ENCODE results near the gene TSSC4. TPM values are rescaled to one million over a fixed set of nuclear protein-coding genes. Genes with fewer than 3 reads are reported as not detected.

Gene TSSC4
- total RNA-seq, 1 donor from 2014 or later, result 48.4 TPM

DNA sequence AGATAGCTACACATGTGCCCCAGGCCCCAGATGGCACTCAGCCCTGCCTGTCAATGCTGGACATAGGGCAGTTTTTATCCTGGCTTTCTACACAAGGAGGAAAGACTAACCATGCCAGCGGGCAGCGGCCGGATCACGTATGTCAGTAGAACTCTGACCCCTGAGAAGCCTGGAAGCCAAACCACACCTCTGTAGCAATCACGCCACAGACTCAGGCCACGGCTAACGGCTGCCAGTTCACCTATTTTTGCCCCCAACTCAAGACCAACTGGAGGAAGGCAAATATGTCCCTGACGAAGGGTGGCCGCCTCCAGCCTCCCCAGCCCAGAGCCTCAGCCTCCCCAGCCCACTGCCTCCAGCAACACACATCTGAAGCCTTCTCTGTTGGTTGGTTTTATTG, 30.7 kb upstream of the TSSC4 start:
- no peak for DNase-seq (ENCODE audit: low spot score)

GRCh38 chr11:2374456-2375201, 25.9 kb upstream of the TSSC4 start:
- TF ChIP-seq CTCF (IDR thresholded peaks at IDR 0.05; ENCODE audit: unreplicated experiment), result no peak
- H3K4me3 Mint-ChIP-seq (ENCODE audit: unreplicated experiment), result no peak overlapping the region
- H3K36me3 Mint-ChIP-seq (ENCODE audit: low read depth, unreplicated experiment), result peaks cover 12% of the 10 kb centered on the region
- peaks cover 18% of the 10 kb centered on the region for H3K27me3 Mint-ChIP-seq (ENCODE audit: unreplicated experiment)
- no peak overlapping the region for H3K27ac Mint-ChIP-seq (ENCODE audit: unreplicated experiment)
- peaks cover 7% of the 10 kb centered on the region for H3K4me1 Mint-ChIP-seq (ENCODE audit: unreplicated experiment)
- DNase-seq (ENCODE audit: low spot score), result no peak
- no peaks in the 10 kb centered on the region for H3K9me3 Mint-ChIP-seq (ENCODE audit: unreplicated experiment)

More for the DNA sequence above, 30.7 kb upstream of the TSSC4 start:
- Mint-ChIP-seq H3K9me3 (ENCODE audit: unreplicated experiment) (no peaks in the 10 kb centered on the region), H3K4me3 (ENCODE audit: unreplicated experiment) (no peak overlapping the region), H3K36me3 (ENCODE audit: low read depth, unreplicated experiment) (peaks cover 1% of the 10 kb centered on the region), H3K27me3 (ENCODE audit: unreplicated experiment) (peaks cover 3% of the 10 kb centered on the region), H3K27ac (ENCODE audit: unreplicated experiment) (no peak overlapping the region), H3K4me1 (ENCODE audit: unreplicated experiment) (no peaks in the 10 kb centered on the region)
- TF ChIP-seq CTCF (IDR thresholded peaks at IDR 0.05; ENCODE audit: unreplicated experiment), result no peak

GRCh38 chr11:2375341-2375853, 25.2 kb upstream of the TSSC4 start:
- H3K27ac Mint-ChIP-seq (ENCODE audit: unreplicated experiment), result no peak overlapping the region
- peak overlapping the region; percentile 85 for H3K4me3 Mint-ChIP-seq (ENCODE audit: unreplicated experiment)
- no peak for DNase-seq (ENCODE audit: low spot score)
- TF ChIP-seq CTCF (IDR thresholded peaks at IDR 0.05; ENCODE audit: unreplicated experiment), result no peak
- peaks cover 13% of the 10 kb centered on the region for H3K4me1 Mint-ChIP-seq (ENCODE audit: unreplicated experiment)
- peaks cover 20% of the 10 kb centered on the region for H3K27me3 Mint-ChIP-seq (ENCODE audit: unreplicated experiment)
- H3K36me3 Mint-ChIP-seq (ENCODE audit: low read depth, unreplicated experiment), result peaks cover 12% of the 10 kb centered on the region
- H3K9me3 Mint-ChIP-seq (ENCODE audit: unreplicated experiment), result no peaks in the 10 kb centered on the region

- H3K27ac Mint-ChIP-seq (ENCODE audit: unreplicated experiment), result peak overlapping the region; percentile 36
- H3K27me3 Mint-ChIP-seq (ENCODE audit: unreplicated experiment), result peaks cover 19% of the 10 kb centered on the region
- TF ChIP-seq CTCF (IDR thresholded peaks at IDR 0.05; ENCODE audit: unreplicated experiment), result no peak
- DNase-seq (ENCODE audit: low spot score), result no peak
- peaks cover 12% of the 10 kb centered on the region for H3K36me3 Mint-ChIP-seq (ENCODE audit: low read depth, unreplicated experiment)
- no peaks in the 10 kb centered on the region for H3K9me3 Mint-ChIP-seq (ENCODE audit: unreplicated experiment)
- H3K4me3 Mint-ChIP-seq (ENCODE audit: unreplicated experiment), result peak overlapping the region; percentile 85
- H3K4me1 Mint-ChIP-seq (ENCODE audit: unreplicated experiment), result peaks cover 18% of the 10 kb centered on the region
Observed at GRCh38 chr11:2375964-2376551, 24.5 kb upstream of the TSSC4 start.

All from endothelial cell (in vitro differentiated cells).